HG03135 (cell line): ENCODE data around the gene PIANP.
"Not testable (repeated sequence)": the region's sequence is repeated elsewhere in the genome, so short reads cannot be mapped to it uniquely, and the experiment has no call there.

Experiments
- ATAC-seq: cut with Tn5 transposase; IDR thresholded peaks from one replicate; pipeline ENCODE4 v1.9.1; 2021; ENCODE audit warnings: mild to moderate bottlenecking, moderate library complexity; ENCODE audit not compliant: unreplicated experiment

Gene PIANP

GRCh38 chr12:6700646-6701051, at the start of gene PIANP:
PIANP (minus strand) TSS chr12:6700815; CDS start chr12:6698061, 2,754 bp downstream.
- no peak for ATAC-seq

- ATAC-seq, result no peak
These were observed 48.1 kb upstream of the PIANP start for GRCh38 chr12:6748761-6749160.

GRCh38 chr12:6747216-6747615, 46.6 kb upstream of the PIANP start:
- ATAC-seq, result no peak

- no peak for ATAC-seq
These were observed 45.3 kb upstream of the PIANP start for GRCh38 chr12:6745741-6746525.

- ATAC-seq, result not testable (repeated sequence)
These were observed 42.7 kb upstream of the PIANP start for GRCh38 chr12:6743300-6743699.

- no peak for ATAC-seq
These were observed 42.2 kb upstream of the PIANP start for GRCh38 chr12:6742834-6743233.

- ATAC-seq, result not testable (repeated sequence)
These were observed 41.5 kb upstream of the PIANP start for GRCh38 chr12:6742080-6742479.

GRCh38 chr12:6736754-6737153, 36.1 kb upstream of the PIANP start:
- no peak for ATAC-seq

GRCh38 chr12:6735448-6736191, 35.0 kb upstream of the PIANP start:
- ATAC-seq, result no peak

- ATAC-seq, result no peak
These were observed 34.1 kb upstream of the PIANP start for GRCh38 chr12:6734506-6735387.

- no peak for ATAC-seq
These were observed 29.6 kb upstream of the PIANP start for GRCh38 chr12:6730169-6730568.

GRCh38 chr12:6729186-6729585, 28.6 kb upstream of the PIANP start:
- no peak for ATAC-seq

- ATAC-seq, result no peak
These were observed 24.7 kb upstream of the PIANP start for GRCh38 chr12:6725350-6725749.

GRCh38 chr12:6724409-6724797, 23.8 kb upstream of the PIANP start:
- ATAC-seq, result peak; percentile 20

- peak; percentile 94 for ATAC-seq
These were observed 23.2 kb upstream of the PIANP start, which contains the start of gene COPS7A for GRCh38 chr12:6723607-6724408. COPS7A (plus strand) TSS chr12:6724046; CDS start chr12:6724657, 611 bp downstream.

- ATAC-seq, result no peak
These were observed 22.2 kb upstream of the PIANP start for GRCh38 chr12:6722863-6723262.

- ATAC-seq, result no peak
These were observed 16.3 kb upstream of the PIANP start for GRCh38 chr12:6716874-6717437.

- not testable (repeated sequence) for ATAC-seq
These were observed 15.6 kb upstream of the PIANP start for GRCh38 chr12:6716031-6716873.

GRCh38 chr12:6708960-6709394, 8.4 kb upstream of the PIANP start:
- no peak for ATAC-seq
